ENCODE data around the gene CYP2C9. TPM values are rescaled to one million over a fixed set of nuclear protein-coding genes. Genes with fewer than 3 reads are reported as not detected.

Gene CYP2C9
- total and polyA plus RNA-seq, 2 donors (not counting 3 experiments of a cell fraction or from before 2014, with no cell fraction given): not detected

- TF ChIP-seq EZH2 (IDR thresholded peaks at IDR 0.05; ENCODE audit: borderline replicate concordance, low read depth, low read length, severe bottlenecking) (no peak), MYC (IDR thresholded peaks at IDR 0.05; ENCODE audit: low read depth, low read length) (no peak), JUN (IDR thresholded peaks at IDR 0.05; ENCODE audit: borderline replicate concordance, insufficient read depth, insufficient read length, low read depth) (no peak), POLR2AphosphoS5 (IDR thresholded peaks at IDR 0.05; ENCODE audit: insufficient read depth, low read depth, low read length) (no peak), GATA2 (IDR thresholded peaks at IDR 0.05; ENCODE audit: insufficient read depth, insufficient read length, low read depth, low read length) (no peak), CTCF (IDR thresholded peaks at IDR 0.05; ENCODE audit: extremely low read depth in 1 of 2, insufficient read depth in 1 of 2, low read depth in 1 of 2, low read length in 2 of 2) (no peak), FOS (IDR thresholded peaks at IDR 0.05; ENCODE audit: borderline replicate concordance, insufficient read depth, low read length) (no peak), MAX (IDR thresholded peaks at IDR 0.05; ENCODE audit: insufficient read depth, insufficient read length) (no peak), POLR2A (IDR thresholded peaks at IDR 0.05; ENCODE audit: low read depth, low read length) (no peak)
- no peaks in the 10 kb centered on the region for H4K20me1 ChIP-seq (replicated peaks; ENCODE audit: control insufficient read depth, extremely low read depth, insufficient read depth, low read length)
- dilution Hi-C loops (cut with MboI; ENCODE audit: extremely low pct_ligation_motif_present, low sequenced_read_pairs) (no loop called here), intact Hi-C loops (cut with micrococcal nuclease) (no loop called here)
- H3K4me3 ChIP-seq (replicated peaks in 1 of 3; ENCODE audit: insufficient read depth in 1 of 3, low read depth in 1 of 3, low read length in 3 of 3): no peak overlapping the region
- BruUV-seq (replicated peaks): no TSS peak
- ChIA-PET POLR2A (no interaction called here), CTCF (no interaction called here)
- H3K27me3 ChIP-seq (ENCODE audit: control insufficient read depth in 2 of 2, insufficient read depth in 2 of 2, low read length in 2 of 2): no peaks in the 10 kb centered on the region
- H3K9me3 ChIP-seq (replicated peaks; ENCODE audit: control insufficient read depth, insufficient read depth, low read length): no peaks in the 10 kb centered on the region
- H3K9me1 ChIP-seq (replicated peaks; ENCODE audit: control insufficient read depth, extremely low read depth, insufficient read depth, low read length): no peaks in the 10 kb centered on the region
- H3K36me3 ChIP-seq (ENCODE audit: control insufficient read depth in 2 of 2, extremely low read depth in 1 of 2, insufficient read depth in 2 of 2, low read length in 2 of 2): no peaks in the 10 kb centered on the region
- no peaks in the 10 kb centered on the region for H3K79me2 ChIP-seq (ENCODE audit: control insufficient read depth, insufficient read depth, low read length)
- no peak for DNase-seq (ENCODE audit: low read depth, low spot score)
- no peak overlapping the region for H3K9ac ChIP-seq (replicated peaks; ENCODE audit: extremely low read depth, insufficient read depth, low read length)
- H3K27ac ChIP-seq (ENCODE audit: insufficient read depth, low read depth, low read length): no peak overlapping the region
- no peak overlapping the region for H3K4me2 ChIP-seq (ENCODE audit: insufficient read depth, low read length)
- no peaks in the 10 kb centered on the region for H3K4me1 ChIP-seq (ENCODE audit: control insufficient read depth, extremely low read depth, insufficient read depth, low read length)
- no peak for FAIRE-seq
- no peak overlapping the region for H2AFZ ChIP-seq (ENCODE audit: low read depth, low read length)
Measured at GRCh38 chr10:95026461-95026860, 88.0 kb downstream of the CYP2C9 start.
